NOMO-1 treated with DMSO at 0.1 percent for 48 hours (cell line): ENCODE data around the gene TOGARAM1.

Experiments used
- DNase-seq: peaks from one replicate; lab custom pipeline; 2025; ENCODE audit not compliant: unreplicated experiment; lab: John Stamatoyannopoulos, UW

The TOGARAM1 gene

GRCh38 chr14:44961554-44962333 is at the start of gene TOGARAM1, which contains the start of gene KLHL28:
TOGARAM1 (plus strand) TSS chr14:44962190; CDS start chr14:44962422, 232 bp downstream.
KLHL28 (minus strand) TSS chr14:44961947; CDS start chr14:44945928, 16,019 bp downstream.
- DNase-seq, result peak; percentile 100

- DNase-seq, result no peak
These were observed 47.1 kb upstream of the TOGARAM1 start for GRCh38 chr14:44914849-44915248.

- DNase-seq, result no peak
These were observed 33.2 kb upstream of the TOGARAM1 start for GRCh38 chr14:44928793-44929192.

GRCh38 chr14:44935155-44935554 is 26.8 kb upstream of the TOGARAM1 start:
- no peak for DNase-seq

- no peak for DNase-seq
These were observed 24.4 kb upstream of the TOGARAM1 start for GRCh38 chr14:44937547-44937946.

- DNase-seq, result no peak
These were observed 21.8 kb upstream of the TOGARAM1 start for GRCh38 chr14:44940211-44940610.

- DNase-seq, result no peak
These were observed 21.0 kb upstream of the TOGARAM1 start for GRCh38 chr14:44940944-44941343.

- no peak for DNase-seq
These were observed 20.4 kb upstream of the TOGARAM1 start for GRCh38 chr14:44941591-44941990.

- no peak for DNase-seq
These were observed 19.6 kb upstream of the TOGARAM1 start for GRCh38 chr14:44942436-44942835.

GRCh38 chr14:44944107-44944506 is 17.9 kb upstream of the TOGARAM1 start:
- DNase-seq, result no peak

GRCh38 chr14:44945264-44945663 is 16.7 kb upstream of the TOGARAM1 start:
- DNase-seq, result no peak

- DNase-seq, result no peak
These were observed 10.9 kb upstream of the TOGARAM1 start for GRCh38 chr14:44951051-44951450.

GRCh38 chr14:44952391-44953110 is 9.4 kb upstream of the TOGARAM1 start:
- DNase-seq, result no peak

- DNase-seq, result no peak
These were observed 7.2 kb upstream of the TOGARAM1 start for GRCh38 chr14:44954750-44955149.

- DNase-seq, result no peak
These were observed 6.5 kb upstream of the TOGARAM1 start for GRCh38 chr14:44955528-44955927.

- no peak for DNase-seq
These were observed 5.1 kb upstream of the TOGARAM1 start for GRCh38 chr14:44956866-44957265.

GRCh38 chr14:44959538-44959937 is 2.5 kb upstream of the TOGARAM1 start:
- no peak for DNase-seq

- DNase-seq, result no peak
These were observed 1.8 kb upstream of the TOGARAM1 start for GRCh38 chr14:44960146-44960545.

GRCh38 chr14:44960646-44961045 is 1.3 kb upstream of the TOGARAM1 start:
- no peak for DNase-seq

- DNase-seq, result peak; percentile 63
These were observed 838 bp upstream of the TOGARAM1 start for GRCh38 chr14:44961151-44961553.

GRCh38 chr14:44962334-44963043 is 499 bp downstream of the TOGARAM1 start:
- peak; percentile 47 for DNase-seq
